Stimulated activated naive CD4-positive, alpha-beta T cell (primary cell): ENCODE results near the gene DENND4A.
"Not testable (repeated sequence)": the region's sequence is repeated elsewhere in the genome, so short reads cannot be mapped to it uniquely, and the experiment has no call there.

Experiments used
- DNase-seq, 6 experiments: peaks; one replicate each; lab custom pipeline; 2025; lab: John Stamatoyannopoulos, UW

The DENND4A gene

DNA sequence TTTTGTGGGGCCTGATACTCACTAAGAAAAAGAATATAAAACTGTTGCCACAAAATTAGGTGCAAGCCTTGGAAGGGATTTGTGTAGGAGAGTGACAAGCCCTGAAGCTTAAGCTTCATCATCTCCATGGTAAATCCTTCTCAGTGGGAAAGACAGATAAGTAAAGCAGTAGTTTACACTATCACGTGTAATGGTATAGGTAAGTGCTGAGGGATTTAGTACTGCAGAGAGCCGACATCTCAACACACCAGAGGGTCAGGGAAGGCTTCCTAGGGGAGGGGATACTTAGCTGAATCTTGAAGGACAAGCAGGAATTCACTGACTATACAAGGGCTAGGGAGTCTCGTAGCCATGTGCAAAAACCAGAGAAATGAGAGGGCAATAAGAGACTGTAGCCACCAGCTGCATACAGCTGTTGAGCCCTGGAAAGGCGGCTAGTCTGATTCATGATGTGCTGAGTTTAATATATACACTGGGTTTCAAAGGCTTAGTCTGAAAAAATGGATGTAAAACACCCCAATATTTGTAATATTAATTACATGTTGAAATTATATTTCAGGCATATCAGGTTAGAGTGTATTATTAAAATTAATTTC is 159.2 kb downstream of the DENND4A start:
- DNase-seq, result no peak

DNA sequence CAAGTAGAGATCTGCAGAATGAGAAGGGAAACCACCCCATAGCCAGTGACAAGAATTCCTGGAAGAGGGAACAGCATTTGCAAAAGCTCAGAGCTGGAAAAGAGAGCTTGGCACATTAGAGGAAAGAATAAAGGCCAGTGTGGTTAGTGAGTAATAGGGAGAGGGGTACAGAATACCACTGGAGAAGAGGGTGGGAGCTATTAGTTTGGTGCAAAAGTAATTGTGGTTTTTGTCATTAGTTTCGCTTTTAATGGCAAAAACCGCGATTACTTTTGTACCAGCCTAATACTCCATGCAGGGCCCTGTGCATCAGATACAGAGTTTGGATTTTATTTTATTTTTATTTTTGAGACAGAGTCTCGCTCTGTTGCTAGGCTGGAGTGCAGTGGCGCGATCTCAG is 160.6 kb downstream of the DENND4A start:
- no peak for DNase-seq

DNA sequence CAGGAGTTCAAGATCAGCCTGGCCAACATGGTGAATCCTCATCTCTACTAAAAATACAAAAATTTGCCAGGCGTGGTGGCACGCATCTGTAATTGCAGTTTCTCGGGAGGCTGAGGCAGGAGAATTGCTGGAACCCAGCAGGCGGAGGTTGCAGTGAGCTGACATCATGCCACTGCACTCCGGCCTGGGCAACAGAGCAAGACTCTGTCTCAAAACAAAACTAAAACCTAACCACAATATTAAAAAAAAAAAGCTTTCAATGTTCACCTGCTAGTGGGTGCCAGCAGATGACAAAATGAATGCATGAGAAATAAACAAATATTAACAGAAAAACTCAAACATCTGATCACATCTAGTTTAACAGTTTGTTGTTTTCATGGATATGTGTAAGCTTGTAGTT is 161.3 kb downstream of the DENND4A start:
- no peak for DNase-seq

DNA sequence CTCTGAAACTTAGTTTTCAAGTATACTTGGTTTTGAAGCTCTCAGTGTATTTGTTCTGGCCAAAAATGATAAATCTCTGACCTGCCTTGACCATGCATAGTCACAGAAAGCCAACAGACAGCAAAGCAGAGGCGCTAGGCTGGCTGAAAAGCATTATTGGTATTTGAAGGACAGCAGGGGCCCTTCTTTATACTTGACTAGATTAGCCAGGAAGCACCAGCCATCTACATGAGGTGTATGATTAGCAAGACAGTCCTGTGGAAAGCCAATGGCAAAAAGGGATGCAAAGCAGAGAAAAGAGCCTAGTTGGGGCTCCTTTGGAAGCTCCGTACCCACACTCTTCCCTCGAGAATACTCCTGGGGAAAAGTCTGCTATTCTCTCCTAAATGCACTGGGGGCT is 162.5 kb downstream of the DENND4A start:
- no peak for DNase-seq

DNA sequence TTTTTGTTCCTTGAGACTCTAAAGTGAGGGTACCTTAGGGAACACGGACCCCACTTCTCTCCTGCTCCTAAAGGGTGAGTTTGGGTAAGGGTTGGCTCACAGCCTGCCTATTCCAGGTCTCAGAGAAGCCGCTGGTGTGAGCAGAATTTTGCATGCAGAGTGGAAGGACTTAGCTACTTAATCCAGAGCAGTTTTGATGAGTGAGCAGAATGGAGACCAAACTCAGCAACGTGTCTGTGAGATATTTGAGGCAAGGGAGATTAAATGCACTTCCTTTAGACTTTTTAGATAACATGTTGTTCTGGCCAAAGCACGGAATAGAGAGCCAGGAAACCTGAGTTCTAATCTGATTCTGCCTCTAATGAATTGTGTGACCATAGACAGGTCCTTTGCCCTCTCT is 165.2 kb downstream of the DENND4A start:
- no peak for DNase-seq

DNA sequence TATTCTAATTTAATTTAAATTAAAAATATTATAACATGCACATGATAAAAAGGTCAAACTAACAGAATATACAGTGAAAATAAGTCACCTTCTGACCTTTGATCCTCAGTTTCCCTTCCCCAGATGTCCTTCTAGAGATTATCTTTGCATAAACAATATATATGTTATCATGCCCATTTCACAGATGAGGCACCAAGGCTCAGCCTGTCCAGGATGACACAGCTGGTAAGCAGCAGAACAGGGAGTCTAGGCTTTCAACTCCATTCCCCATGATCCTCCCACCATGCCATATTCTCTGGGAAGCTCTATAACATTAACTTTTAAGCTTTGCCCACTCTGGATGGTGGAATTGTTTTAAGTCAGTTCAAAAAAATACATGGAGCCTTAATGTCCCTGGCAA is 169.0 kb downstream of the DENND4A start:
- DNase-seq, result no peak

DNA sequence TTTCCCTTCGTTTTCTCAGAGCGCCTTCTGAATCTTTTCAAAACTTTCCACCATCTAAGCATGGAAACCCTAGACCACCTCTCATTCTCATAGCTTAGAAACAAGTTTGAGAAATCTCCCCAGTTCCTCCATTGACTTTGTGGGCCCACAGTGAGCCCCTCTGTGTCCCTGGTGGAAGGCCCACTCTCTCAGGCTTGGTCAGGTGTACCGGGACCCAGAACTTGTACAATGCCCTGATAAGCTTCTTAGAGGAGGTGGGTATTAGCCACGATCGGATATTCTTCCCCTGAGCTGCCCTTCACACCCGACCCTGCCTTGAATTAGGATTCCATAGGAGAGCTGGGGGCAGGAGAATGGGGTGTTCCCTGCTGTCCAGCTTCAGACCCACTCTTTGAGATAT is 170.5 kb downstream of the DENND4A start, which contains the start of gene SLC24A1:
SLC24A1 (plus strand) TSS at position 301 of the 400 bp plus-strand sequence. CDS start 2,143 bp downstream, outside the sequence.
- no peak for DNase-seq

DNA sequence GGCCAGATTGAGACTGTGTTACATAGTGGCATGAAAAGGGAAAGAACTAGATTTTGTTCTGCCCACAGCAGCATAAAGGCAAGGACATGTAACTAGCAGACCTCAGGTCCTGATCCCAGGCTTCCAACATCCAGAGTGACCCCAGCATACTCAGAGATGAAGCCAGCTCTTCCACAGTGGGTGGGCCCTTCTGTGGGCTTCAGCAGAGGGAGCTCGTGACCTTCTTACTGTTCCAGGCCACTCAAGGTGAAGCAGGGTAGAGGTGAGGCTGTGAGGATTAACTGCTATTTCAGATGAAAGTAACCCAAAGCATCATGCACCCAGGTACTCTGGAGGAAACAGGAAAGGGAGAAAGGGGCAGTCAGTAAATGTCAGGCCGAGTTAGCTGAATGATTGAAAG is 171.3 kb downstream of the DENND4A start:
- DNase-seq, result no peak

DNA sequence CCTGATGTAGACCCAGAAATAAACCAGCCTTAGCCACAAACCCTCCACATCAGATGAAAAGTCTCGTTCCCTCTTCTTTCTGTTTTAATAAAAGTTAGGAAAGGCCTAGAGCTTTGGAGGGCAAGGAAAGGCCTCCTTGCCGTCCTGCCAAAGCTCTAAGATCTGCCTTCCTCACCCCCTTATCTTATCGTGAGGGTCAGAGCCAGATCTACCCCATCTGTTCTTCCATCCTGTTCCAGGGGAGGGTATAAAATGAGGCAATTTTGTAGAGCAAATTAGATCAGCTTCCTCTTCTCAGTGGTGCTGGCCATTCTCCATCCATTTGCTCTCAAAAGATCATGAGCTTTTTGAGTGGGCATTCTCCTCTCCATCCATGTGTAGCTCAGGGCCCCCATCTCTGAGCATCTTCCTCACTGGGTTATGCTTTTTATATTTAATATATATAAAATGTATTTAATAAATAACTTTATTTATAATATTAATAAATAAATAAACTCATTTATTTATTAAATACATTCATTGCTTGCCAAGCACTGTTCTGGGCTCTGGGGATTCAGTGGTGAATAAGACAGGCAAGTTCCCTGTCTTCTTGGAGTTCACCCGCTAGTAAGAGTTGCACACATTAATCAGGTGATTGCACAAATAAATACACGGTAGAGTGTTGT is 172.3 kb downstream of the DENND4A start:
- DNase-seq, result no peak

DNA sequence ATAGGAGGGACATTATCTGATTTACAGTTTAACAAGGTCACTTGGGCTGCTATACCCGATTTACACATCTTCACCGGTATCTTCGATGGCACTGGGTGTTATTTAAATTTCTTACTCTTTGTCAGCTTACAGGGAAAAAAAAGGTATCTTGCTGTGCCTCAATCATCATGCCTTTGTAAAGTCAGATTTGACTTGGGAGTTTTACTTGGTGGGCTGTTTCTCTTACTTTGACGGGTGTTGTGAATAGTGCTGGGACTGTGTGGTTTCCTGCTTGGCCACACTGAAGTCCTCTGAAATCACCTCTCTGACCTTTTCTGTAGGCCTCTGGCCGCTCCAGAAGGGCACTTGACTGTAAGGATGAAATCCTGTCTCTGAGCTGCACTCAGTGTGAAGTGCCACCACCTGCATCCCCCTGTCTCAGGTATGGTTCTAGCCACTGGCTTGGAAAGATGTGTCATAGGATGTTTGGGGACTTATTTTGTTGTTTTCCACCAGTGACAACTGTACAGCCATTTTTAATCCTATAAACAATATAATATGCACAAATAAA is 173.5 kb downstream of the DENND4A start:
- DNase-seq, result no peak

DNA sequence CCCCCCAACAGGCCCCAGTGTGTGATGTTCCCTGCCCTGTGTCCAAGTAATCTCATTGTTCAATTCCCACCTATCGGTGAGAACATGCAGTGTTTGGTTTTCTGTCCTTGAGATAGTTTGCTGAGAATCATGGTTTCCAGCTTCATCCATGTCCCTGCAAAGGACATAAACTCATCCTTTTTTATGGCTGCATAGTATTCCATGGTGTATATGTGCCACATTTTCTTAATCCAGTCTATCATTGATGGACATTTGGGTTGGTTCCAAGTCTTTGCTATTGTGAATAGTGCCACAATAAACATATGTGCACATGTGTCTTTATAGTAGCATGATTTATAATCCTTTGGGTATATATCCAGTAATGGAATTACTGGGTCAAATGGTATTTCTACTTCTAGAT is 176.2 kb downstream of the DENND4A start:
- DNase-seq, result not testable (repeated sequence)

DNA sequence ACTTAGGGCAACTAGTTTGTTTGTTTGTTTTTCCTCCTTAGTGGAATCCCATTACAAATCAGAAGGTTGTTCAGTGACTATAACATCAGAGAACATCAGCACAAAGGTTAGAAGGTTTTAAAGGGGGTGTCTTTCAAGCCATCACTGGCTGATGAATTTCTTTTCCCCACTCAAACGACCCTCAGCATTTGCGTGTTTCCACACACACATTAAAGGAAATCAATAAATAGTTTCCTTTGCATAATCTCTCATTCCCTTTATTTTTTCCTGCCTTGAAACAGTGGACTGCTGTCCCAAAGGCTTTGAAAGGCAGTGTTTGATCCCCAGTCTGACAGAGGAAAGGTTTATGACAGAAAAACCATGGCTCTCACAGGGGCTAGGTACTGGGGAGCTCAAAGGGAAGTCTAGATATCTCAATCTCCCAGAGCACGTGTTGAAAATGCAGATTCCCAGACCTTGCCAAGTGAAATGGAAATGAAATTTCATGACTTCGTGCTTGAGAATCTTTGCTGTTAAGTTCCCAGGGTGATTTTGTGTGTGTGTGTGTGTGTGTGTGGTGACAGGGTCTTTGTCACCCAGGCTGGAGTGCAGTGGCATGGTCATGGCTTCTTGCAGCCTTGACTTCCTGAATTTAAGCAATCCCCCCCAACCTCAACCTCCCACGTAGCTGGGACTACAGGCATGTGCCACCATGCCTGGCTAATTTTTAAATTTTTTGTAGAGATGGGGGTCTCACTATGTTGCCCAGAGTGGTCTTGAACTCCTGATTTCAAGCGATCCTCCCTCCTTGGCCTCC is 178.9 kb downstream of the DENND4A start:
- no peak for DNase-seq

DNA sequence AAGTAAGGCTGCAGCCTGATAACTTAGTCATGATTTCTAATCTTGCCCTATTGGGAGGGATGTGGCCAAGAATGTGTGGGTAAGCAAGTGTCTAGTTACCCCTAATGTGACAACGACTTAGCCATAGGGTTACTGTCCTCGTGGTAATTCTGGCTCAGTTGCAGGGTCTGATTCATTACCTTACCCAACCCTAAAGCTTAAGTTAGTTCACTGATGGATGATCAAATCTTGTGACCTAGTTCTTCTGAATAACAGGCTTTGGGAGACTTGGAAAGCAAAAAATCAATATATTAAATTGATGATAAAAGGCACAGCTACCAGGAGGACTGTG is 179.5 kb downstream of the DENND4A start:
- DNase-seq, result no peak

DNA sequence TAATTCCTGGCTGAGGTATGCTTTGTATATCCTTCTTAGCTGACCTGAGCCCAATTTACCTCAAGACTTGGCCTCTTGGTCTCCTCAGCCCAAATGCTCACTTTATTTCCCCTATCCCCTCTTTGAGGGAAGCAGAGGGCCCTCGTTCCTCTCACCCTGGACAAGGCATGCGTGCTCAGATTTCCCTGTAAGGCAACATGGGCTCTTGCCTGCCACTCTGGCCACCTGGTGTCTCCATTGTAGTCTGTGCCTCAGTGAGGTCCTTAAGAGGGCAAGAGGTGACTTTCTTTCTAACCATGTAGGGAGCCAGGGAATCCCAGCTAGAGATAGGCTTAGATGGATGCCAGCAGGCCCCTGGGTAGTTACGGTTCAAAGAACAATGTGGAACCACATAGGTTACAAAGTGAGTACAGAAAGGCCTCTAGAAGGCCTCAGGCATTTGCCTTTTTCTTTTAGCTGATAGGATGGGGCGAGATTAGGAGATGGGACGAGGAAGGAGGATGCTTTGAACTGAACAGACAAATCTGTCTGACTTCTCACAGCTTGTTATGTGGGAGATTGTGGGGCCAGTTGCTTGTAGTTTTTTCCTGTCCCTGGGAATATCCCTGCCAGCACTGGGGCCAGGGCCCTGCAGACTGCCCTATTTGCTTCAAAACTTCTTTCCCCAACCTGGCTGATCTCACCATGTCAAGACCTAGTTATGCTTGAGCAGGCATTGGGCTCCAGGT is 180.0 kb downstream of the DENND4A start:
- no peak for DNase-seq

DNA sequence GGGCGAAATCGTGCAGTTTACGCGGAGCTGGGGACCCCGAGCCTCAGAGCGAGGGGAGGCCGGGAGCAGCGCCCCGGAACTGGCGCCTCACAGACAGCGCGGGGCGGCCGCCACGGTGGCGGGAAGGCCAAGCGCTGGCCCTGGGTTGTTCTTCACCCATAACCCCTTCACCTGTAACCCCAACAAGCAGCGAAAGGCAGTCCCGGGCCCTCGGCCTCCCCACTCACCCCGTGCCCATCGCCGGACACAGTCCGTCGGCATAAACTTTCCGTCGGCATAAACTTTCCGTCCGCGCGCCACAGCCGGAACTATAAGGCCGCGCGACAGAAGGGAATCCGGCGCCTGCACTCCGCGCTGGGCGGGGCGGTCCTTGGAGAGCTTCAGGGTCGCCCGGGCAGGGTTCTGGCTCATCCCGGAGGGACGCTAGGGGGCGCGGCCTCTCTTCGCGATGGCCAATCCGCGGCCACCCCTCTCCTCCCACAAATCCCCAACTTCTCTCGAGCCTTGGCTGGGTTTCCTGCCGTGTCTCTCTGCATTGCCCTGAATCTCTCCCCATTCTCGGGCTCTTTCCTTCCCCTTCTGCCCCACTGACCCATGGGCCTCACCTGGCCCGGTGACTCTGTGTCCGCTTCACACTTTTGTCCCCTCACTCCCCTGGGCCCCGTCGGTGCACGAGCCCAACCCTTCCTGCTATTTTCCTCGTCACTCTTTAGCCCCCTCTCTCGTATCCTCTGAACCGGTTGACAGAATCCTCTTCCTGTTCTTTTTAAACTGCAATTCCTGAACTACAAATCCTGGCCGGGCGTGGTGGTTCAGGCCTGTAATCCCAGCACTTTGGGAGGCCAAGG is 181.0 kb downstream of the DENND4A start, which contains the start of gene INTS14:
INTS14 (minus strand) TSS at position 261 of the 848 bp plus-strand sequence. CDS start 3,751 bp downstream, outside the sequence.
- DNase-seq, result peak; percentile 53 to 87 (median 81)
